GM11168 (cell line): ENCODE measurements around the gene KCNG2.

Source experiments
- in situ Hi-C: fragments of 300-500 bp; cut with MboI; formaldehyde crosslinking; loops from one replicate; pipeline ENCODE4 v1.12.0; 2022; ENCODE audit warnings: low sequenced_read_pairs; ENCODE audit not compliant: unreplicated experiment

Gene KCNG2

GRCh38 chr18:79916128-79916494 is 118.4 kb downstream of the KCNG2 start:
- in situ Hi-C loops, result no loop called here

GRCh38 chr18:79916546-79917168 is 118.9 kb downstream of the KCNG2 start:
- in situ Hi-C loops, result no loop called here

GRCh38 chr18:79917169-79917852 is 119.6 kb downstream of the KCNG2 start:
- in situ Hi-C loops, result no loop called here

- in situ Hi-C loops, result no loop called here
Measured at GRCh38 chr18:79917853-79918614, 120.3 kb downstream of the KCNG2 start.

DNA sequence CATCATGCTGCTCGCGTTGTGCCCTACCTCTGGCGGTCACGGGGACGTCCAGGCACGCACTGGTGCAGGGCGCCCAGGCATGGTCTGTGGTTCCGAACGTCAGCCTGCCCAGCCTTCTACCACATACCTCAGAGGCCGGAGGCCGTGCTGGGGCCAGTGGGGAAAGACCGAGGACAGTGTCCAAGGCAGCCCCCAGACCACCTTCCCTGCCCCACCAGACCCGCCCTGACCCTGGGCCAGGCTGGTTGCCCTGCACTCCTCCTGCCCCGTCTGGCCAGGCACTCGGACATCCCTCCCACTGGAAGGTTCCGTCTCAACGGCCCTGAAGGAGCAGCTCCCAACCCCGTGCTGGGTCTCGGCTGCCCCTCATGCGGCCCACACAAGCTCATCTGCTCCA is 120.9 kb downstream of the KCNG2 start:
- in situ Hi-C loops, result no loop called here

- in situ Hi-C loops, result no loop called here
Measured at GRCh38 chr18:79919089-79919488, 121.4 kb downstream of the KCNG2 start.

DNA sequence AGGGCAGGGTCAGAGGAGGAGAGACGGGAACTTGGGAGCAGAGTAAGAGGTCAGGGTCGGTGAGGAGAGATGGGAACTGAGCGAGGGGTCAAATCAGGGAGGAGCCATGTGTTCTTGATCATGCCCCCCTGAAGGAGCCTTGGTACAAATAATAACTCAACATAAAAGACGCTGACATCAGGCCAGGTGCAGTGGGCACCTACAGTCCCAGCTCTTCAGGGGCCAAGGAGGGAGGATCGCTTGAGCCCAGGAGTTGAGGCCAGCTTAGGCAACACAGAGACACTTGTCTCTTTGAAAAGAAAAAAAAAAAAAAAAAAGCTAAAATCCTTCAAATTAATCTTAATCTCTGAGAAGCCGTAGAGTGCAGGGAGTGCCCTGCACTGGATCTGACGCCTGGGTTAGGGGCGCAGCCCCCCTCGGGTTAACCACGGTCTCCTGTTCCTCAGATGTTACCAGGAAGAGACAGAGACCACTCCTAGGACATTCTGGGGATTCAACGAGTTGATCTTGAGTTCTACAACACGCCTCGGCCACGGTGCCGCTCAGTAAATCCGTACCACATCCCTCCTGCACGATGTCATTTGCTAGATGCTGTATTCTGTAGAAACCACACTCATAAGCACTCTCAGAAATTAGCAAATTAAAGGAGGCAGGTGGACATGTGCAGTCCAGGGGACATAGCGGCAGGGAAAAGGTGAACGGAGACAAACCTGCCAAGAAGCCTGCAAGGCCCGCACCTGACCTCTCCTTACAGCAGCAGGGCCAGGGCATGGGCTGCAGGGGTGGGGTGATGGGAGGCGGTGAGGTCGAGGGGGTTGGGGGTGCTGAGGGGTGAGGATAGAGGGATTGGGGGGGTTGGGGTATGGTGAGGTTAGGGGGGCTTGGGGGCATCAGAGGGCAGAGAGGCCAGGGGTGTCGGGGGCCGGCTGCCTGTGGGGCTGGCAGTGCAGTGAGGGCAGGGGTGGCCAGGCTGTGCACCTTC is 124.5 kb downstream of the KCNG2 start:
- in situ Hi-C loops, result no loop called here

- in situ Hi-C loops, result no loop called here
Measured at GRCh38 chr18:79922971-79923411, 125.3 kb downstream of the KCNG2 start.

DNA sequence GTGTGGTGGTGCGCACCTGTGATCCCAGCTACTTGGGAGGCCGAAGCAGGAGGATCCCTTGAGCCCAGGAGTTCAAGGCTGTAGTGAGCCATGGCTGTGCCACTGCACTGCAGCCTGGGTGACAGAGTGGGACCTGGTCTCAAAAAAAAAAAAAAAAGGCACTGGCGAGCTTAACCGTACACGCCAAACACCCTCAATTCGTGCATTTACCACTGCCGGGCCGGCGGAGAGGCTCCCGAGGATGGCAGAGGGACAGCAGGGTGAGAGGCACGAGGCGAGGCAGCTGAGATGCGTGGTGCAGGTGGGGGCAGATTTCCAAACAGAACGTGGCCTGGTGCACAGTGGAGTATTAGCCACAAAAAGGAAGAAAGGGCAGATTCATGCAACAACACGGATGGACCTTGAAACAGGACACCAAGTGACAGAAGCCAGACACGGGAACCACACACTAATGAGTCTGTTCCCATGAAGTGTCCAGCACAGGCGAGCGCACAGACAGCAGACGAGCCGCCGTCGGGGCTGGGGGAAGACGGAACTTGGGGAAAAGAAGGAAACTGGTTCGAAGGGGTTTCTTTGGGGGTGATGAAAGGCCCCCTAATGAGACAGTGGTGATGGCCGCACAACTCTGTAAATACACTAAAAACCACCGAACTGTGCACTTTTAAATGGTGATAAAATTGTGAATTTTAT is 126.3 kb downstream of the KCNG2 start:
- in situ Hi-C loops, result no loop called here

DNA sequence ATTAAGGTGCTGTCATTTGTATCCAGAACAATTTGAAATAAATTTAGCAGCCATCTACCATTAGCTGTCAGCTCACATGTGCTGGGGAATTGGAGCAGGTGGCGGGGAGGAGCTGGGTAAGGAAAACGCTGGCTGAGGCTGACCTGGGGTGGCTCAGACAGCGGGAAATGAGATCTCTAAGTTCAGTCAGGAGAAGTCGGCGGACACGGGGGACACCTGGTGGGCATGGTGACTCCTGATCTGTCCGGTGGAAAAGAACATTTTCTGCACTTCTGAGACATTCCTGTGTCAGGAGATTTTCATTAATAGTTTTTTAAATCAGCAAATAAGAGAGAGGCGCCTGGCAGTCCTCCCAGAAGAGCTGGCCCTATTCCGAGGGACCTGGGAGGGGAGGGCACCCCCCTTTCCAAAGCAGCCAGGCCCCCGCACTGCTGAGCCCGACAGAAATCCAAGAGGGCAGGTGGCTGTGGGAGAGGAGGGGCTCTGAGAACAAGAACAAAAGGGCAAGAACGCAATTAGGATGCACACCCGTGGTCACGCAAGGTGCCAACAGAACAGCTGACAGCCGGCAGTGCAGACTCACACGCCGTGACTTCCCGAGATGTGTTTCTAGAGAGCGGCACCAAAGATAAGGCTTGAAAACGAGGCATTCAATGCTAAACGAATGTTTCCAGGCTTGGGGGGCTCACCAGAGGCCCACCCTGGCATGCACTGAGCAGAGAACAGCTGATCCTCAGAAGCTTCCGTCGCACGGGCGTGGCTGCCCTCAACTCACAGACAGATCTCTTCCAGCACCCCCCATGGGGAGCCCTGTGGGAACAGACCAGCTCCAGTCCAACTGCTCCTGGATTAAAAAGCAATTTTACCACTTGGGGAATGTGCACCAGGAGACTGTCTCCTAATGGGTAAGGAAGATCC is 127.3 kb downstream of the KCNG2 start:
- in situ Hi-C loops, result no loop called here

GRCh38 chr18:79926306-79926705 is 128.6 kb downstream of the KCNG2 start:
- in situ Hi-C loops, result no loop called here

- in situ Hi-C loops, result no loop called here
Measured at GRCh38 chr18:79926715-79927606, 129.2 kb downstream of the KCNG2 start.

DNA sequence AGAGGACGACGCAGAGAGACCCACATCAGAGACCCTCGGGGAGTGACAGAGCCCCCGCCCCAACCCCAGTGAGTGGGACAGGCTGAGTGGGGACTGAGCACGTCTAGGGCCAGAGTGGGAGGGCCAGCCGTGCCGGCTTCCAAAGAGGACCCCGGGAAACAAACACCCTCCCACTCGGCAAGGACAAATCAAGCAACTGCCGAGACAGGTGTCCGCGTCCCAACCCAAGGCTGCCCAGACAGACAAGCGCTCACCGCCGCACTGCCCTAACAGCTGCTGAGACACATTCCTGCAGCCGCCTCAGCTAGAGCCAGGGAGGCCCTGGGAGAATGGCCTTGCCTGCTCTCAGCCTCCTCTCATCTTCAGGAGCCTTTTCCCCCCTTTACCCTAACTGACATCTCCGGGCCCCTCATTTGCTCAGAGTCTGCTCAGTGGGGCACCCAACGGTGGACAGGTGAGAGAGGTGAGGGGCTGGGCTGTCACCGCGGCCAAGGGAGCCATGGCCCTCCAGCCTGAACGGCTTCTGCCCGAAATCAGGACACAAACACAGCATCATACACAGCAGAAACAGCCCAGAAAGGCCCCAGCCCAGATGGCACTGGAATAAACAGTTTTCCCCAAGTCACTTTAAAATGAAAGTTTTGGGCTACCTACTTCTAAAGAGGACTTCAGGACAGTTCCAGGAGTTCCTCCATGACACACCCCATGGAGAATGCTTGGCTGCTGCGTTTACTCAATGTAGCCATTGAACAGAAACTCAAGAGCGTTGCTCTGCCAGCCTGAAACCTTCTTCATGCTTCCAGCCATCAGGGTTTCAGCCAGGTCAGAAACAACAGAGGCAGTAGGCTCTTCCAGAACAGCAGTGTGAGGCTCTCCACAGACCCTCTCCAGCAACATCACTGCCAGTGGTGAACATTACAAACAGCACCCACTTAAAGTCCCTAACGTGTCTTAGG is 130.1 kb downstream of the KCNG2 start:
- in situ Hi-C loops, result no loop called here

DNA sequence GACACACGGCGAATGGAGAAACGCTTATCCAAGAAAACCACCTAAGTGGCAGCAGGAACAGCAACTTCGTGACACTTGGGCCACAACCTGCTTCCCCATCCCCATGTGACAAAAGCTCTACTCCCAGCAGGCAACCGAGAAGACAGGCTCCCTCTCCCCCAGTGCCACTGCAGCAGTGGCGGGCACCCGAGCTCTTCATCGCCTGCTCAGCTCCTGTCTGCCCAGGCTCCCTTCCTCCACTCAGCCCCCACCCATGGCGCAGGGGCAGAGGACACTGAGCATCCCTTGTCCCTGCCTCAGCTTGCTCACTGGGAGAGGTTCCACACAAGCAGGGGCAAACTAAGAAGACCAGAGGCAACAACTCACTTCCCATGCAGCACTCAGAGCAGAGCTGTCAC is 130.8 kb downstream of the KCNG2 start:
- in situ Hi-C loops, result no loop called here

- in situ Hi-C loops, result no loop called here
Measured at GRCh38 chr18:79930020-79930642, 132.4 kb downstream of the KCNG2 start.

DNA sequence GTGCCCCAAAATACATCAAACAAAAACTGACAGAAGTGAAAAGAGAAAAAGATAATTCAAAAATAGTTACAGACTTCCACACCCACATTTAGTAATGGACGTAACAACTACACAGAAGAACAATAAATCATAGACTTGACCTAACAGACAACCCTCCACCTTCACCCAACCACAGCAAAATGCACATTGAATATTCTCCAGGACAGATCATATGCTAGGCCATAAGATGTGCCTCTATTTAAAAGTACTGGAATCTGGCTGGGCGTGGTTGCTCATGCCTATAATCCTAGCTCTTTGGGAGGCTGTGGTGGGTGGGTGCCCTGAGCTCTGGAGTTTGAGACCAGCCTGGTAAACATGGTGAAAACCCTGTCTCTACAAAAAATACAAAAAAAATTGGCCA is 133.7 kb downstream of the KCNG2 start:
- in situ Hi-C loops, result no loop called here
